Measurements from ENCODE around the gene RAD21L1.
"Not testable (repeated sequence)": the region's sequence is repeated elsewhere in the genome, so short reads cannot be mapped to it uniquely, and the experiment has no call there.

The RAD21L1 gene

GRCh38 chr20:1199964-1200363, 25.9 kb upstream of the RAD21L1 start:
- no peak for DNase-seq (ENCODE audit: low read depth)

- no peak for DNase-seq (ENCODE audit: low read depth)
Measured at GRCh38 chr20:1202762-1203504, 22.9 kb upstream of the RAD21L1 start, which contains the start of gene C20orf202. TSS of gene C20orf202 (plus strand) at chr20:1203454. CDS start at chr20:1203586, 132 bp downstream.

GRCh38 chr20:1203630-1204029, 22.2 kb upstream of the RAD21L1 start:
- DNase-seq (ENCODE audit: low read depth) = no peak

GRCh38 chr20:1204113-1204512, 21.7 kb upstream of the RAD21L1 start:
- DNase-seq (ENCODE audit: low read depth) = no peak

GRCh38 chr20:1204576-1204975, 21.3 kb upstream of the RAD21L1 start:
- no peak for DNase-seq (ENCODE audit: low read depth)

GRCh38 chr20:1205802-1206201, 20.0 kb upstream of the RAD21L1 start:
- no peak for DNase-seq (ENCODE audit: low read depth)

- DNase-seq (ENCODE audit: low read depth) = no peak
Measured at GRCh38 chr20:1206366-1207148, 19.3 kb upstream of the RAD21L1 start.

GRCh38 chr20:1207293-1207878, 18.5 kb upstream of the RAD21L1 start:
- no peak for DNase-seq (ENCODE audit: low read depth)

GRCh38 chr20:1209447-1210387, 16.1 kb upstream of the RAD21L1 start:
- DNase-seq (ENCODE audit: low read depth) = no peak

GRCh38 chr20:1210501-1210900, 15.3 kb upstream of the RAD21L1 start:
- no peak for DNase-seq (ENCODE audit: low read depth)

- DNase-seq (ENCODE audit: low read depth) = no peak
Measured at GRCh38 chr20:1212023-1212422, 13.8 kb upstream of the RAD21L1 start.

GRCh38 chr20:1212607-1213396, 13.0 kb upstream of the RAD21L1 start:
- DNase-seq (ENCODE audit: low read depth) = peak; percentile 22

- DNase-seq (ENCODE audit: low read depth) = no peak
Measured at GRCh38 chr20:1214838-1215261, 11.0 kb upstream of the RAD21L1 start.

- no peak for DNase-seq (ENCODE audit: low read depth)
Measured at GRCh38 chr20:1215386-1216170, 10.3 kb upstream of the RAD21L1 start.

GRCh38 chr20:1216527-1217427, 9.1 kb upstream of the RAD21L1 start:
- DNase-seq (ENCODE audit: low read depth) = not testable (repeated sequence)

- not testable (repeated sequence) for DNase-seq (ENCODE audit: low read depth)
Measured at GRCh38 chr20:1222750-1223149, 3.1 kb upstream of the RAD21L1 start.

GRCh38 chr20:1224205-1224890, 1.5 kb upstream of the RAD21L1 start:
- DNase-seq (ENCODE audit: low read depth) = no peak

- DNase-seq (ENCODE audit: low read depth) = no peak
Measured at GRCh38 chr20:1225263-1225782, 521 bp upstream of the RAD21L1 start.

All from T-helper 22 cell (primary cell).